ENCODE results near the gene TCF7L1. TPM values are rescaled to one million over a fixed set of nuclear protein-coding genes. Genes with fewer than 3 reads are reported as not detected.

Gene TCF7L1
- total RNA-seq, 3 donors from 2014 or later: 1.3 to 22.9 (median 3.0) TPM

DNA sequence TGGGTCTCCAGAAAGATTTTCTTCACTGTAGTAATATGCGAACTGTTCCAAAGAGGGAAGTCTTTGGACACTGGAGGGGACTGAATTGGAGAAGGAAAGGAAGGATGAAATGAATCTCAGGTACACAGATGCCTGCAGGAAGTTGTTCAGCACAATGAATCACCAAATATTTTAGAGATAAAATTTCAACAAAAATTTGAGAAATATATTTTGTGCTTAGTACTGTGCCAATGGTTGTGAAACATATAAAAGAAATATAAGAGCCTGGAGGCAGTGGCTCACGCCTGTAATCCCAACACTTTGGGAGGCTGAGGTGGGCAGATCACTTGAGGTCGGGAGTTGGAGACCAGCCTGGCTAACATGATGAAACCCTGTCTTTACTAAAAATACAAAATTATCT is 224.5 kb downstream of the TCF7L1 start:
- H3K4me1 ChIP-seq (ENCODE audit: low read depth): peaks cover 7% of the 10 kb centered on the region
- H3K36me3 ChIP-seq (ENCODE audit: low read depth): no peaks in the 10 kb centered on the region

More for the DNA sequence above, 224.5 kb downstream of the TCF7L1 start:
- TF ChIP-seq, protein P1, sequence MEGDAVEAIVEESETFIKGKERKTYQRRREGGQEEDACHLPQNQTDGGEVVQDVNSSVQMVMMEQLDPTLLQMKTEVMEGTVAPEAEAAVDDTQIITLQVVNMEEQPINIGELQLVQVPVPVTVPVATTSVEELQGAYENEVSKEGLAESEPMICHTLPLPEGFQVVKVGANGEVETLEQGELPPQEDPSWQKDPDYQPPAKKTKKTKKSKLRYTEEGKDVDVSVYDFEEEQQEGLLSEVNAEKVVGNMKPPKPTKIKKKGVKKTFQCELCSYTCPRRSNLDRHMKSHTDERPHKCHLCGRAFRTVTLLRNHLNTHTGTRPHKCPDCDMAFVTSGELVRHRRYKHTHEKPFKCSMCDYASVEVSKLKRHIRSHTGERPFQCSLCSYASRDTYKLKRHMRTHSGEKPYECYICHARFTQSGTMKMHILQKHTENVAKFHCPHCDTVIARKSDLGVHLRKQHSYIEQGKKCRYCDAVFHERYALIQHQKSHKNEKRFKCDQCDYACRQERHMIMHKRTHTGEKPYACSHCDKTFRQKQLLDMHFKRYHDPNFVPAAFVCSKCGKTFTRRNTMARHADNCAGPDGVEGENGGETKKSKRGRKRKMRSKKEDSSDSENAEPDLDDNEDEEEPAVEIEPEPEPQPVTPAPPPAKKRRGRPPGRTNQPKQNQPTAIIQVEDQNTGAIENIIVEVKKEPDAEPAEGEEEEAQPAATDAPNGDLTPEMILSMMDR (IDR thresholded peaks at IDR 0.05): no peak
- DNase-seq: no peak
- H3K4me3 ChIP-seq: no peak overlapping the region
- intact Hi-C loops (cut with DNase I, micrococcal nuclease): no loop called here
- no peaks in the 10 kb centered on the region for H3K9me3 ChIP-seq
- ATAC-seq: no peak

Other genes with a start within 250 kb of the TCF7L1 start
- gene TMSB10, start 227.7 kb upstream of the TCF7L1 start, total RNA-seq: 1,000 to 10,000 TPM in 2 of 3 donors, 100 to 1,000 TPM in 1; 798 to 2,724 (median 1,605) TPM
- 10 to 100 TPM; 73.0 to 95.2 (median 85.0) TPM for gene KCMF1, start 162.2 kb upstream of the TCF7L1 start, total RNA-seq
- gene TGOLN2, start 194.6 kb downstream of the TCF7L1 start, total RNA-seq: 100 to 1,000 TPM; 148 to 227 (median 163) TPM
- gene RETSAT, start 221.1 kb downstream of the TCF7L1 start, total RNA-seq: 100 to 1,000 TPM; 154 to 378 (median 278) TPM
- gene ELMOD3, start 221.4 kb downstream of the TCF7L1 start, total RNA-seq: 10 to 100 TPM; 18.1 to 29.8 (median 23.0) TPM